Superior temporal gyrus (tissue), 1 donor: ENCODE measurements around the gene VPS35L.

Source experiments
- DNase-seq: peaks from one replicate; pipeline ENCODE4 v3.0.0-alpha.2; 2016; ENCODE audit errors: extremely low spot score

Gene VPS35L

DNA sequence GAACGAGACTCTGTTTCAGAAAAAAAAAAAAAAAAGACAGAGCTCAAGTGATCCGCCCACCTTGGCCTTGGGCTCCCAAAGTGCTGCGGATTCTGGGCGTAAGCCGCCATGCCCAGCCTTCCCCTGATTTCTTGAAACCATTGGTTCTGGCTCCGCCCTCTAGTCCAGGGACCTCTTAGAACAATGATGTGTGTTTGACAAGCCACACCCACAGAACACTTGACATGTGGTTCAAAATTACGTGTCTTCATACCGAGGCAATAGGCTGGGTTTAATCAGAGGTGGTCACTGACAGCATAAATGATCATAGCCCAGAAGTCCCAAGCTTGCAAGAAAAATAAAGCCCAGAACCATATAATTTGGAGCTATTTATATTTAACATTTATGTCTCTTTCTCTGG is 139.5 kb downstream of the VPS35L start:
- DNase-seq, result no peak

DNA sequence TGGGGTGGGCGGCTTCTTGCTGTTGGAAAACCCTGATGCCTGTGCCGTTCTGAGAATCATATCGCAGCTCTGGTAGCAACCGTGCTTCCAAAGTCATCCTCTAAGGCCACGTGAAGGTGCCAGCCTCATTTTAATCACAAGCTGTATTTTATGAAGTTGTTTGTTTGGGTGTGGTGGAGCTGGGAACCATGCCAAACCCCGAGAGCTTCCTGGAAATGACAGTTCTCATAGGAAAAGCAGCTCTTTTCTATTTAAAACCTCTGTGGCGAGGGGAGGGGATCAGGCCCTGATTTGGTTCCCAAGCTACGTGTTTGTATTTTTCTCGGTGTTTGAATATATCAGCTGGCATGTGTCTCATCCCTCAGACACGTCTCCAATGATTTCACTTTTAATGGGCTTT is 140.8 kb downstream of the VPS35L start:
- peak; percentile 43 for DNase-seq

DNA sequence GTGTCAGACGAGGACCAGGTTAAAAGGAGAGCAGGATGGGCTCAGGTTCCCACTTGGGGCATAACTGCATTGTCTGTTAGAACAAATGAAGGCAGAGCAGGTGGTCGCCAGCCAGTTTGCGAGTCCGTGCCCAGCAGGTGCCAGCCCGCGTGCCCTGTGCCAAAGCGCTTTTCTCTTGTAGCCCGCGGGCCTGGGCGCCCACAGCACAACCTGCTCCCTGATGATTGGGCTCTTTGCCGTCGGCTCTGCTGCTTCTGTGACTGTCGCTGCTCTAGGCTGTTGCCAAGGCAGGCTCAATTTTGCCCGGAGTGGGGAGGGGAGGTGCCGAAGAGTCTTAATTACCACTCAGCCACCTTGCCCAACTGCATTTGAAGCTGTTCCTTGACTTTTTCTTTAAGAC is 141.5 kb downstream of the VPS35L start:
- DNase-seq, result no peak

DNA sequence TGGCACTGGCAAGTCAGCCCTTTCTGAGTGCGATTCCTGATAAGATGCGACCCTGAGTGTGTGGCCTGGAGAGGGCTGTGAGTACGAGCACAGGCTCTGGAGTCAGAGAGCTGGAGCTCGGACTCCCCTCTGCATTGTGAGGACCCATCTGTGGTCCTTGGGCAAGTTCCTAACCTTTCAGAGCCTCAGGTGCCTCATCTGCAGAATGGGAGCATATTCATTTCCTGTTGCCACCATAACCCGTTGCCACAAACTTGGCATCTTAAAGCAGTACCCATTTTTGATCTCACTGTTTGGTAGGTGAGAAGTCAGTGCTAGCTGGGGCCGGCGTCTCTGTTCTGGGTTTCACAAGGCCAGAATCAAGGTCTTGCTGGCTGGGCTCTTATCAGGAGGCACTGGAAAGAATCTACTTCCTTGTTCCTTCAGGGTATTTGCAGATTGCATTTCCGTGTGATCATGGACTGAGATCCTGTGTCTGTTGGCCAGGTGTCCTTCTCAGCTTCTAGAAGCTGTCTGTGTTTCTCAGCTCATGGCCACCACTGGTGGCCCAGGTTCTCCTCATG is 142.3 kb downstream of the VPS35L start:
- DNase-seq, result no peak

DNA sequence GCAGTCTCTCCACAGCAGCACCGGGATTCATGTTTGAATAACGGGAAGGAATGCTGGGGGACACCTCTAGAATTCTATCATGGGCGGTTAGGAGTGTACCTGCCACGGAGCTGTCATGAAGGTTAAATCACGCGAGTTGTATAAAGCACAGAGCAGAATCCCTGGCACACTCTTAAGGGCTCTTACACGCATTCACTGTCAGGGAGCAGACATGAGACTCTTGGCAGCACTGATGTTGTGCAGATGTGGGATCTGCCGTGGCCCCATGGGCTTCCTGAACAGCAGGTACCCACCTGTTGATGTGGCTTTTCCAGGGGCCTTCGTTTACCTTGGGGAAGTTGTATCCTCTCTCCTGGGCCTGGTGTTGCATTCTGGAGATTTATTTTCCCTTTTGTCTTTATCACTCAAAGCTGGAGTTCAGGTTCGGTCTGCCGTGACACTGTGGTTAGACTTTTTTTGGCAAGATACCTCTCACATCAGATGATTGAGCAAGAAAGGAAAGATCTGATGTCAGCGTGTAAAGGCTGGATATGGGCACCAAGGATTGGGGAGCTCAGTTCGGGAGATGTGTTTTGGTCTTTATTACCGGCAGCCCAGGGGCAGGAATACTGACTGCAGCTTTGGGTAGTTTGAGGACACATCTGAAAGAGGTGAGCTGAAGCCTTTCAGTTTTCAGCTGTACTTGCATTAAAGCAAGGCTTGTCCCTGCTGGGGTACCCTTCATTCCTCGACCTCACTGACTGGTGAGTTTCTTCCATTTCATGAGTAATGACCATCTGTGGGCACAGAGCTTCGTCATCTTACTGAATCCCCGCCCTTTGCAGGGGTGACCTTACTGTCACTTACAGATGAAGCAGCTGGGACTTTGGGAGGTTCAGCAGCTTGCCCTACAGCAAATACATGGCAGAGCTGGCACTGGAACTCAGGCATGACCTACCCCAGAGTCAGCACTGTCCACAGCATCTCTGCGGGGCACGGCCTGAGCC is 143.3 kb downstream of the VPS35L start:
- no peak for DNase-seq

DNA sequence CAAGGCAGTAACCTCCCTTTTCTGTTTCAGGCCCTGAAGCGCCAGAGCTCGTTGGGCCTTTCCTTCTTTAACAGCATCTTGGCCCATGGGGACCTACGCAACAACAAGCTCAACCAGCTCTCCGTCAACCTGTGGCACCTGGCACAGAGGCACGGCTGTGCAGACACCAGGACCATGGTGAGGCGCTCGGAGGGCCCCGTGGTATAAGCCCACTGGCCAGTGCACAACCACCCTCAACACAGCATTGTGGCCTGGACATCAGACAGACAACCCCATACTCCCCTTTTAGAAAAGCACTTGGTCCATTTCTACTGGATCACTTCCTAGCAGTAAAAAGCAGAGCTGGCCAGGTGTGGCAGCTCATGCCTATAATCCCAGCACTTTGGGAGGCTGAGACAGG is 144.0 kb downstream of the VPS35L start:
- no peak for DNase-seq

DNA sequence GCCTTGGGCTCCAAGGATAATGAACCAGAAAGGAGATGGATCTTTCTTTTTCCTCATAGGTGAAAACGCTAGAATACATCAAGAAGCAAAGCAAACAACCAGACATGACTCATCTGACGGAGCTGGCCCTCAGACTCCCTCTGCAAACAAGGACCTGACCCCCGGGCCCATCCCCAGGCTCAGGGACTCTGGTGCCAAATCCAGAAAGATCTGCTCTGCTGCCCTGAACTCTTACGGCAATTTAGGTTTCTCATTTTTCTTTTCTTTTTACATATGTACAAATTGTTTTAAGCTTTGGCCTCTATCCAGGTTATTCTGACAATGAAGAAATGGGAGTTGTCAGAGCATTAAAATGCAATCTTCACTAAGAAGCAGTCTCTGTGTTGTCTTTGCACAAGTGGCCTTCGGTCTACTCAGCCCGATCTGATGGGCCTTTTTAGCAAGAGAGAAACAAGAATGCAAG is 144.8 kb downstream of the VPS35L start:
- DNase-seq, result peak; percentile 54

DNA sequence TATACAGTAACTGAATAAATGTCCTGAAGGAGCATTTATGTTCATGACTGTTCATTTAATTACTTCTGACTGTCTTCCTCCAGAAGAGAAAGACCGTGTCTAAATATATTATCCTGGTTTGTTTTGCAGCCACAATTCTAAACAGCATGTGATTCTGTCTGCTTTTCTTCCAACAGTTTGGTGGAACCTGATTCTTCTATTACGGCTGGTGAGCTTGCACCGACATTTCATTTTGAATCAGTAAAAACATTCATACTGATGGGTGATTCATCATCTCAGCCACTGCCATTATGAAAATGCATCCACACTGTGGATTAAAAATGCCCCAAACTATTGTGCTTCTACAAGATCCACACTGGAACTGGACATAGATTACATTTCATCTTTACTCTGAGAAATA is 145.6 kb downstream of the VPS35L start:
- peak; percentile 60 for DNase-seq

DNA sequence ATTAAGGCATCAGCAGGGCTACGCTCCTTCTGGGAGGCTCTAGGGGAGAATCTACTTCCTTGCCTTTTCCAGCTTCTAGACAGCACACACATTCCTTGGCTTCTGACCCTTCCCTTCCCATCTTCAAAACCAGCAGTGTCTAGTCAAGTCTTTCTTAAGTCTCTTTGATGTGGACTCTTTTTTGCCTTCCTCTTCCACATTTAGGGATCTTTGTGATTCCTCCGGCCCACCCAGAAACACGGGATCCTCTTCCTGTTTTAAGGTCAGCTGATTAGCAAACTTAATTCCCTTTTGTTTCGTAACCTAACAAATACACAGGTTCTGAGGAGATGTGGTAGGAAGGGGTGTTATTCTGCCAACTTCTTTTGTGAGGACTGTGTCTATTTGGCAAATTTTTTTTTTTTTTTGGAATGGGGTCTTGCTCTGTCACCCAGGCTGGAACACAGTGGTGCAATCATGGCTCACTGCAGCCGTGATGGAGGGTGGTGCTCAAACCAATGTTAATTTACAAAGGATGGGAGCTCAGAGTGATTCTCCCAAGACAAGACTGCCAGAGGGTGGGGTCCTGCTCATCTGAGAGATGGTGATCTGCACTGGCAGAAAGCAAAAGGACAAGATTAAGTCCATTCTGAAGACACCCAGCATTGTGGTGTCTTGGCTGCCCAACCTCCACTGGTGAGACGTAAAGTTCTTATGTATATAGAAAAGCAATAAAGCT is 147.8 kb downstream of the VPS35L start:
- no peak for DNase-seq

DNA sequence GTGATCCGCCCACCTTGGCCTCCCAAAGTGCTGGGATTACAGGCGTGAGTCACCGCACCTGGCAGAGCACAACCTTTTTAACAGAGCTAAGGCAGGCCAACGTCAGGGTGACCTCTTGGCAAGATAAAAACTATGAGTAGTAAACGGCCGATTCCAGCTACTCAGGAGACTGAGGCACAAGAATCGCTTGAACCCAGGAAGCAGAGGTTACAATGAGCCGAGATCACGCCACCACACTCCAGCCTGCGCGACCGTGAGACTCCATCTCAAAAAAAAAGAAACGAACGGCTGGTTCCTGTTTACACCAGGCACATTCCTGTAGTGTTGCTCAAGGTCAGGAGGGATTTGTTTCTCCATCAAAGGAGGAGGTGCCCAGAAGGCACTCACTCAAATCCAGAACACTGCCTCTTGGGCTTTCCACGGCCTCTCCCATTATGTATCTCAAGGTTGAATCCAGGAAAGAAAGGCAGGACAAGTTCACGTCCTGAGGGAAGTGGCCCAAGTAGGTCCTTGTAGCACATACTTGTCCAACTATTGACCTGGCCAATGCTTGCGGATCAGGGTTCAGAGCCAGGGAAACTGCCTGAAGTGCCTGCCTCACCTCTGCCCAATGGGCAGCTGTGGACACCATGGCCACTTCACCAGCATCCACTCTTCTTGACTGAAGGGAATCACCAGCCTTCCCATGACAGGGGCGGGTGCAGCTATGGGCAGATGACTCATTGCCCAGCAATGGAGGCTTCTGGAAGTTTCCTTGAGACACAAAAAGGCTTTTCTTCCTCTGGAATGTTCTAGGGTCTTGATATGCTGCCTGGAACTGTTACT is 149.0 kb downstream of the VPS35L start:
- DNase-seq, result no peak

DNA sequence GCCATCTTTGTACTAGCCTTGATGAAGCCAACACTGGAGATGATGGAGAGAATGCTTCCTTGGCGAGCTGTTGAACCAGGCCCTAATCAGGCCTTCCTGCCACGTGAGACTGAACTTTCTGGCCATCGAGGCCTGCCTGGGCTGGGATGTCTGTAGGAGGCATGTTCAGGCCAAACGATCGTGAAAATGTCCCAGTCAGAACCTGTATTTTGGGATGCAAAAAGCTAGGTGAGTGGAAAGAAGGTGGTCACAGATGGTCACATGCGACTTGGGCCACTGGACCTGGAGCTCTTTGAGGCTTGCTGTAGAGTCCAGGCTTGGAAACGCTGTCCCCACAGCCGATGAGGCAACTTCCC is 149.6 kb downstream of the VPS35L start:
- DNase-seq, result no peak

DNA sequence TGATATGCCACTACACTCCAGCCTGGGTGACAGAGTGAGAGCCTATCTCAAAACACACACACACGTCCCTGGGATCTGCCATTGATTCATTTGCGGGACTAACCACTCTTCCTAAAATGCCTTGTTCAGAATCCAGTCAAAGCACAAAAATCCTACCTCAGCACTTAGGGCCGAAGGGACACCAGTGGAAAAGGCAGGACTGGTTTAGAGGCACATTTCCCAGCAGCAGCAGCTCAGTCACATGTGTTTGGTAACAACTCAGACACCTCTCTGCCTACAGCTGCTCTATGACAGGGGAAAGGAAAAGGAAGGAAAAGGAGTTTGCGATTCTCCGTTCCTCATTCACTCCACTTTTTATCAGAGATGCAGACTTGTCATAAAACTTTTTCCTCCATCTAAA is 150.3 kb downstream of the VPS35L start:
- DNase-seq, result no peak

DNA sequence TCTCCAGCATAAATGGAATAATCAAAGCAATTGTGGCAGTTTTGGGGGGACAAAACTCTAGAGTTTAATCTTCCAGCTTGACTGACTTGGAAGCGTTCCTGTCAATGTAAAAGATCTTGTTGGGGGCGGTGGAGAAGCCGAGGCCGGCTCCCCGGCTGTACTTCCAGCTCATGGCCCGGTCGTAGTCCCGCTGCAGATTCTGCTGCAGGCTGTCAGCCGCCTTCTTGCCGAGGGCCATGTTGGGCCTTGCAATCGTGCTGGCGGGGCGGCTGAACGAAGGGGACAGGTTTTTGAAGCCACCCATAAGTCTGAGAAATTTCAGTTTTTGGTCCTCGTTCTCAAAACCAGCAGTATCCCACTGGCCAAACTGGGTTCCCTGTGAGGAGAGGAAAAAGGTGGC is 151.3 kb downstream of the VPS35L start:
- no peak for DNase-seq

DNA sequence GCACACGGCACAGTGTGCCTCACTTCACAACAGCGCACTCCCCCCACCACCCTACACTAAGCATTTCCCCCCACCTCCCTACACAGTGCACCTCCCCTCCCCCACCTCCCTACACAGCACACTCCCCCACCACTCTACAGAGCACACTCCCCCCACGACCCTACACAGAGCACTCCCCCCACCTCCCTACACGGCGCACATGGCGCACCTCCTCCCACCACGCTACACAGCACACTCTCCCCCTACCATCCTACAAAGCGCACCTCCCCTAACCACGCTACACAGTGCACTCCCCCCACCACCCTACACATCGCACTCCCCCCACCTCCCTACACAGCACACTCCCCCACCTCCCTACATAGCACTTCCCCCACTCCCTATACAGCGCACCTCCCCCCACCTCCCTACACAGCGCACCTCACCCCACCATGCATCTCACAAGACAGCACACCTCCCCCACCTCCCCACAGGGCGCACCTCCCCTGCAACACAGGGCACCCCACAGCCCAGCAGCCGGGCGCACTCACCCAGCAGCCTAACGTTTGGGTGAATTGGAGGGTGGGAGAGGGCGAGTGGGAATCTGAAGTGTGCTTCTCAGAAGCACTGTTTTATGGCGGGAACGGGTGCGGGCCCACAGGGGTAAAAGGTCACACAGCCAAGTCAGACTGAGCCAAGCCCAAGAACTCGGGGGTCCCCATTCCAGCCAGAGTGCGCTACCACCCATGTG is 152.2 kb downstream of the VPS35L start:
- DNase-seq, result no peak

DNA sequence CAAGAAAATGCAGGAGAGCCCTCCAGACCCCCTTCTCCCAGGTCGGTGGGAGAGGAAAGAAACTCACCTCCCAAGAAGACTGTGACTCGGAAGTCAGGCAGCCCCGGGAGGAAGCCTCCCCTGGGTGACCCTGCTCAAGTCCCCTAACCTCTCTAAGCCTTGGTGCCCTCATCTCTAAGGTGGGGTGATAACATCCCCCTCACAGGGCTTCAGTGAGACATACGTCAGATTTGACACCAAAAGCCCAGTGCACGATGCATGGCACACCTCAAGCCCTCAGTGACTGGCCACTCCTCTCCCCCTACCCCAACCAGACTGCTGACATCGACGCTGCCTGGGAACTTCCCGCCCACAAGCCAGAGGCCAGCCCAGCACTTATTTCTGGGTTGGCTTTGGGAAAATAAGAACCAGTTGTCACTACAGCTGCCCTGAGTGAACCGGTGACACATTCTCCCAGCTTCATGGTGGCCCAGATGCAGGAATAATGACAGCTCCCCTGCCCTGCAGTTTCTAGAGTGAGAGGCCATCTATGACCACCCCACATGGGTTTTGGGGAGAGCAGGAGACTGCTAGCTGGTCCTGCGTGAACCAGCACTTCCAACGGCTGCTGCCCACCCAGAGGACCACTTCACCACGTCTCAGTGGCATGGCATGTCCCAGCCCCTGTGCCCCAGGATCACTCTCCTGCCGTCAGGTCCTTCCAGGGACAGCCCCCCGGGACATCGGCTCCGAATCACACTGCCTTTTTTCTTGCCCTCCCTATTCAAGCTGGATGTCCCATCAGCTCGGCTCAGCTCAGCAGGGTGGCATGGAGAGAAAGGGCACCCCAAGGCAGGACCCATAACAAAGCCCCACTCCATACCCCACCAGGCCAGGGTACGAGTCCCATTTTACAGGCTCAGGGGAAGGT is 153.0 kb downstream of the VPS35L start:
- no peak for DNase-seq

DNA sequence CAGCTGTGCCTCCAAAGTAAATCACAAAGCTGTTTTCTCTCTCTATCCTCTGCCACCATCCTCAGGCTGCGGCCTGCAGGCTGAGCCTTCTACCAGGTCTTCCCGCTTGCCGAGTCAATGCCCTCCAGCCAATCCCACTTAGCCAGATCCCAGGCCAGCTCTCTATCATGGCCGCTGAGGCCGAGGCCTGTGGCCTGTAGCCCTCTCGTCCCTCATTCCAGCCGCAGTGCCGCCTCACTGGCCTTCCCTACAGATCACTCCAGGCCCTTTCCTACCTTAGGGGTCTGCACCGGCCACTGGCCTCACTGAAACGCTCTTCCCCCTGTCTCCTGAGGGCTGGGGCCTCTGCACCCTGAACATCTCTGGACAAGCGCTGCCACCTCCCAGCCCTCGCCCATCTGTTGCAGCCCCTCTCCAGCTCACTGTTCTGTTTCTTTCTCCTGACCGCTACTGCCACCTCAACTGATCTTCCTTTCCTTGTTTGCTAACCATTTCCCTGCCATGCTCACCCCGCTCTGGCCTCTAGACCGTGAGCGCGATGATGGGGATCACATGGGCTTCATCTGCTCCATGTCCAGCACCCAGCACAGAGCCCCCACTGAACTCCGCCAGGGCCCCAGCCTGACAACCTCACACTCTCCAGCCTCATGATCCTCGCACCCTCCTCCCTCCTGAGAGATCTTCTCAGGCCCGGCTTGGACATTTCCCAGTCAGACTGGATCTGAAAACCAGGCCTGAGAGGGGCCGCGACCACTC is 154.1 kb downstream of the VPS35L start:
- DNase-seq, result no peak

DNA sequence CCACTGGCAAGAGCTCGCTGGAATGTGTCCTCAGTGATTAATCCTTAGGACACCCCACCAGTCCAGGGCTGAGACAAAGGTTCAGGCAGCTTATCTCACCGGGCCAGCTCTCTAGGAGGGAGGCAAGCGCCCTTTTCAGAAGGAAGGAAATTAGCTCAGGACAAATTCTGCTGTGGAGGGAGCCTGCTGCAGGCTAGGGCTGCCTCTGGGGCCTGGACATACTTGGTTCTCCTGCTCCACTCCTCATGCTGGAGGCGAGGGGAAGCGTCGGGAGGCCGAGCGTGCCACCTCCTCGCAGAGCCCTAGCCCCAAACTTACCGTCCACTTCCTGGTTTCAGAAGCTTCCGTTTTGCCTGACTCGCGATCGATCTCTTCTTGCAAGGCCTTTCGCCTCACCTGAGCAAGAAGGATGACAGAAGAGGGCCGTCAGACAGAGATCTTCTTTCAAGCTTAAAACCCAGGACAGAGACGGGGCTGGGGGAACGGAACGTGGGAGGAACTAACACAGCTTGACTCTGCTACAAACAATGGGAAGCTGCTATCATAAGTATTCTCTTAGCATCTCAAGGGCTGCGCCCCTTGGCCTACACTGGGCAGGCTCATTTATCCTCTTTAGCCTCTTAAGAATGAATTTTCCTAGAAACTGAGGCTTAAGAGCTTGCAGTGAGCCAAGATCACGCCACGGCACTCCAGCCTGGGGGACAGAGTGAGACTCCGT is 154.8 kb downstream of the VPS35L start:
- no peak for DNase-seq

DNA sequence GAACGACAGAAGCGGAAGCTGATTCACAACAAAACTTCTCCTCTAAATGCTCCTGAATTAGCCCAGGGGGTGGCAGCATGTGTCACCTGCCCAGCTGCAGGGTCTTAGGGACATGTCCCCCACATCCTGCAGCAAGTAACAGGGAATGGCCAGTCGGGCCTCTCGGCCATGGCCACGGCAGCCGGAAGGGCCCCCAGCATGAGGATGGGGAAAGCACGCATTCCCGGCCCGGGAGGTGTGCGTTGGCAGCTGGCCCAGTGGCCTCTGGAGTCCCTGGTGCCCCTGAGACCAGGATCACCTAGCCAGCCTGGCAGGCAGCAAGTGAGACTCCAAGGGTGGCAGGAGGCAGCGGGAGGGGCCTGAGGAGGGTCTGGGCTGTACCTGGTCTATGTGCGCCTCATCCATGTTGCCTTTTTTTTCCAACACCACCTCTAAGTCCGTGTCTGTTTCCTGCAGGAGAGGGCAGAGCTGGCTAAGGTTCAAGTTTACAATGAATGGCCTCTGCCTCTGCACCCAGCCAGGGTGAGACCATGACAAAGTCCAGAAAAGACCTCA is 155.6 kb downstream of the VPS35L start:
- DNase-seq, result no peak
